ENCODE results near the gene FBLN2. TPM values are rescaled to one million over a fixed set of nuclear protein-coding genes. Genes with fewer than 3 reads are reported as not detected.

FBLN2 gene
- total RNA-seq, 4 donors from 2014 or later, result 25.3 to 93.8 (median 47.6) TPM

- DNase-seq (ENCODE audit: low spot score in 2 of 2), result no peak
- TF ChIP-seq EP300 (IDR thresholded peaks at IDR 0.05) (no peak), CTCF (IDR thresholded peaks at IDR 0.05) (no peak), POLR2AphosphoS5 (IDR thresholded peaks at IDR 0.05) (no peak), POLR2A (IDR thresholded peaks at IDR 0.05) (no peak)
- 70% methylated on average over 5 of the region's 5 CpGs for WGBS
- H3K27ac ChIP-seq, result no peak overlapping the region
- no peak overlapping the region for H3K4me3 ChIP-seq
- no peaks in the 10 kb centered on the region for H3K4me1 ChIP-seq
- no peaks in the 10 kb centered on the region for H3K9me3 ChIP-seq
- H3K27me3 ChIP-seq, result peaks cover 68% of the 10 kb centered on the region
- no peaks in the 10 kb centered on the region for H3K36me3 ChIP-seq
Measured at GRCh38 chr3:13668136-13668535, 119.2 kb downstream of the FBLN2 start.

GRCh38 chr3:13669457-13669856, 120.5 kb downstream of the FBLN2 start:
- DNase-seq (ENCODE audit: low spot score in 2 of 2), result no peak
- Histone ChIP-seq H3K4me3 (no peak overlapping the region), H3K36me3 (no peaks in the 10 kb centered on the region), H3K9me3 (no peaks in the 10 kb centered on the region), H3K4me1 (no peaks in the 10 kb centered on the region), H3K27ac (no peak overlapping the region), H3K27me3 (peaks cover 74% of the 10 kb centered on the region)
- TF ChIP-seq EP300 (IDR thresholded peaks at IDR 0.05), result no peak
- TF ChIP-seq POLR2AphosphoS5 (IDR thresholded peaks at IDR 0.05), result no peak
- no peak for TF ChIP-seq POLR2A (IDR thresholded peaks at IDR 0.05)
- TF ChIP-seq CTCF (IDR thresholded peaks at IDR 0.05), result no peak
- 68% methylated on average over 1 of the region's 1 CpG for WGBS

GRCh38 chr3:13670292-13670691, 121.4 kb downstream of the FBLN2 start:
- WGBS, result 95% methylated on average over 3 of the region's 4 CpGs
- H3K27ac ChIP-seq, result no peak overlapping the region
- H3K4me3 ChIP-seq, result no peak overlapping the region
- no peaks in the 10 kb centered on the region for H3K9me3 ChIP-seq
- H3K27me3 ChIP-seq, result peaks cover 81% of the 10 kb centered on the region
- no peak for DNase-seq (ENCODE audit: low spot score in 2 of 2)
- TF ChIP-seq CTCF (IDR thresholded peaks at IDR 0.05), result no peak
- TF ChIP-seq POLR2A (IDR thresholded peaks at IDR 0.05), result no peak
- TF ChIP-seq EP300 (IDR thresholded peaks at IDR 0.05), result no peak
- no peaks in the 10 kb centered on the region for H3K36me3 ChIP-seq
- H3K4me1 ChIP-seq, result no peaks in the 10 kb centered on the region

- H3K36me3 ChIP-seq, result no peaks in the 10 kb centered on the region
- H3K4me3 ChIP-seq, result no peak overlapping the region
- peaks cover 81% of the 10 kb centered on the region for H3K27me3 ChIP-seq
- WGBS, result 58% methylated on average over 10 of the region's 10 CpGs
- TF ChIP-seq POLR2A (IDR thresholded peaks at IDR 0.05) (no peak), CTCF (IDR thresholded peaks at IDR 0.05) (no peak), EP300 (IDR thresholded peaks at IDR 0.05) (no peak), POLR2AphosphoS5 (IDR thresholded peaks at IDR 0.05) (no peak)
- H3K27ac ChIP-seq, result no peak overlapping the region
- H3K9me3 ChIP-seq, result no peaks in the 10 kb centered on the region
- DNase-seq (ENCODE audit: low spot score in 2 of 2), result no peak
- H3K4me1 ChIP-seq, result no peaks in the 10 kb centered on the region
Measured at GRCh38 chr3:13671482-13672233, 122.7 kb downstream of the FBLN2 start.

GRCh38 chr3:13673207-13673606, 124.3 kb downstream of the FBLN2 start:
- no peak for TF ChIP-seq POLR2AphosphoS5 (IDR thresholded peaks at IDR 0.05)
- no peak for TF ChIP-seq CTCF (IDR thresholded peaks at IDR 0.05)
- no peak for TF ChIP-seq POLR2A (IDR thresholded peaks at IDR 0.05)
- no peak for TF ChIP-seq EP300 (IDR thresholded peaks at IDR 0.05)
- H3K4me1 ChIP-seq, result no peaks in the 10 kb centered on the region
- peaks cover 70% of the 10 kb centered on the region for H3K27me3 ChIP-seq
- H3K9me3 ChIP-seq, result no peaks in the 10 kb centered on the region
- no peak overlapping the region for H3K27ac ChIP-seq
- no peak for DNase-seq (ENCODE audit: low spot score in 2 of 2)
- H3K4me3 ChIP-seq, result no peak overlapping the region
- 94% methylated on average over 6 of the region's 6 CpGs for WGBS
- H3K36me3 ChIP-seq, result no peaks in the 10 kb centered on the region

Measured in suprapubic skin (tissue), 4 donors.